Neutrophil (primary cell): ENCODE measurements around the gene NPFF.

Experiments
- H3K27ac ChIP-seq: fragments of 200-600 bp; sonication (generic); 2 replicates; pipeline ENCODE4 v1.5.1; 2016; ENCODE audit warnings: mild to moderate bottlenecking, moderate library complexity
- H3K27me3 ChIP-seq: fragments of 200-600 bp; sonication (generic); 2 replicates; pipeline ENCODE4 v1.6.0; 2016; ENCODE audit warnings: mild to moderate bottlenecking
- H3K36me3 ChIP-seq: fragments of 200-600 bp; sonication (generic); 2 replicates; pipeline ENCODE4 v1.5.1; 2017
- H3K4me1 ChIP-seq, 2 experiments: fragments of 200-600 bp in 1 of 2; sonication (generic) in 1 of 2; 1 replicate in 1 of 2; 2 replicates in 1 of 2; pipeline versions ENCODE4 v1.5.1 to v1.6.1; 2013 to 2016; ENCODE audit warnings: low read depth in 1 of 2, low read length in 1 of 2, mild to moderate bottlenecking in 1 of 2, moderate library complexity in 1 of 2; ENCODE audit not compliant: control insufficient read depth in 1 of 2, insufficient read depth in 1 of 2
- H3K4me3 ChIP-seq, 2 experiments: fragments of 200-600 bp in 1 of 2; sonication (generic) in 1 of 2; 1 replicate in 1 of 2; 2 replicates in 1 of 2; pipeline ENCODE4 v1.5.1; 2013 to 2016; ENCODE audit warnings: low read depth in 1 of 2, low read length in 1 of 2, mild to moderate bottlenecking in 1 of 2, moderate library complexity in 1 of 2
- H3K9me3 ChIP-seq: fragments of 200-600 bp; sonication (generic); 2 replicates; pipeline ENCODE4 v1.5.1; 2016
- TF ChIP-seq, protein P1 (sequence below): fragments of 200-600 bp; sonication (generic); IDR thresholded peaks from 2 replicates; pipeline ENCODE4 v1.5.1; 2016; ENCODE audit warnings: antibody characterized with exemption

The NPFF gene

DNA sequence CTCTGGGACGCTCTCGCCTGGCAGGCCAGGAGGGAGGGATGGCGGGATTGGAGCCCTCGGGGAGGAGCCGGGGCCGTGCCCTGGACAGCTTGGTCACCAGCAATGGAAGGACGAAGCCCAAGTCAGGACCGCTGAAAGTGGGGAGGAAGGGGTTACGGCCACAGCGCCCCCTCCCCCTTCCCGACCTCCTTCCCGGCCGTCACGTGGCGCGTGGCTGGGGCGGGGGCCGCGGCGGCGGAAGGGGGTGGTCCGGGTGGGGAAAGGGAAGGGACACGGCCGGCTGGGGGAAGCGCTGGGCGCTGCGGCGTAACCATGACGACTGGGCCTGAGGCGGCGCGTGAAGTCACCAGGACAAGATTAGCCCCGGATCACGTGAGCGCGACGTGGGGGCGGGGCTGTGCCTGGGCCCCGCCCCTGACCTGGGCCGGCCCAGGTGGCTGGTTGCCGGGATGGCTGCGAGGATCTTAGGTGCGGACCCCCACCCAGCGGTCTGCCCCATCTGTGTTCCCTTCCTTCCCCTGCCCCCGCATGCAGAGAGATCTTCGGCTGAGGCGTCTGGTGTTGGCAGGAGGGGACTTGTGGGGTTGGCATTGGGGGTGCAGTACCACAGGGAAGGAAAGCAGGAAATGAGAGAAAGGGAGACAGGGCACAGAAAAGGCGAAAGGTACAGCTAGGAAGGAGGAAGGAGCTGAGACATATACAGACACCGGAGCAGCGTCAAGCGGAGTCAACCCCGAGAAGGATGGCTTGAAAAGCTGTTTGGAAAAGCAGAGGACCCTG lies 14.3 kb downstream of the NPFF start:
- peak overlapping the region; percentile 80 for H3K27ac ChIP-seq
- H3K4me3 ChIP-seq: peak overlapping the region; percentile 63 to 82
- H3K27me3 ChIP-seq: no peaks in the 10 kb centered on the region
- H3K36me3 ChIP-seq: no peaks in the 10 kb centered on the region
- TF ChIP-seq, protein P1, sequence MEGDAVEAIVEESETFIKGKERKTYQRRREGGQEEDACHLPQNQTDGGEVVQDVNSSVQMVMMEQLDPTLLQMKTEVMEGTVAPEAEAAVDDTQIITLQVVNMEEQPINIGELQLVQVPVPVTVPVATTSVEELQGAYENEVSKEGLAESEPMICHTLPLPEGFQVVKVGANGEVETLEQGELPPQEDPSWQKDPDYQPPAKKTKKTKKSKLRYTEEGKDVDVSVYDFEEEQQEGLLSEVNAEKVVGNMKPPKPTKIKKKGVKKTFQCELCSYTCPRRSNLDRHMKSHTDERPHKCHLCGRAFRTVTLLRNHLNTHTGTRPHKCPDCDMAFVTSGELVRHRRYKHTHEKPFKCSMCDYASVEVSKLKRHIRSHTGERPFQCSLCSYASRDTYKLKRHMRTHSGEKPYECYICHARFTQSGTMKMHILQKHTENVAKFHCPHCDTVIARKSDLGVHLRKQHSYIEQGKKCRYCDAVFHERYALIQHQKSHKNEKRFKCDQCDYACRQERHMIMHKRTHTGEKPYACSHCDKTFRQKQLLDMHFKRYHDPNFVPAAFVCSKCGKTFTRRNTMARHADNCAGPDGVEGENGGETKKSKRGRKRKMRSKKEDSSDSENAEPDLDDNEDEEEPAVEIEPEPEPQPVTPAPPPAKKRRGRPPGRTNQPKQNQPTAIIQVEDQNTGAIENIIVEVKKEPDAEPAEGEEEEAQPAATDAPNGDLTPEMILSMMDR: peak; percentile 41
- peaks cover 16 to 19% of the 10 kb centered on the region in 2 experiments for H3K4me1 ChIP-seq
- H3K9me3 ChIP-seq: no peaks in the 10 kb centered on the region

DNA sequence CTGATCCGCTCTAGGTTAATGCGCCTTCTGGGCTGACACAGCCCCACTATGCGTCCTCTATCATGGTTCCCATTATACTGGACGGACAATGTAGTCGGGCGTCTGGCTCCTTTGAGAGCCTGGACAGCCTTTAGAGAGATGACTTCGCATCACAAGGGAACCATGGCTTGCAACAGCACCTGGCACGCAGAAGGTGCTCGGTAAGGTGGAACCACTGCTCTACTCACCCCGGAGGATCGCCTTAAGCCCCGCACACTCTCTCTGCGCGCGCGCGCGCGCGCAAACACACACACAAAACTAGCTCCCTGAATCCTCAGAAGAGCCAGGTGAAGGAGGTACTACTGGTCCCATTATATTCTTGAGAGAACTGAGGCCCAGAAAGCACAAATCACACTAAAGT lies 15.1 kb downstream of the NPFF start:
- TF ChIP-seq, protein P1: no peak
- peaks cover 5% of the 10 kb centered on the region for H3K36me3 ChIP-seq
- peak overlapping the region; percentile 80 for H3K27ac ChIP-seq
- peak overlapping the region; percentile 63 to 82 for H3K4me3 ChIP-seq
- no peaks in the 10 kb centered on the region for H3K27me3 ChIP-seq
- no peaks in the 10 kb centered on the region for H3K9me3 ChIP-seq
- peaks cover 16 to 19% of the 10 kb centered on the region in 2 experiments for H3K4me1 ChIP-seq

DNA sequence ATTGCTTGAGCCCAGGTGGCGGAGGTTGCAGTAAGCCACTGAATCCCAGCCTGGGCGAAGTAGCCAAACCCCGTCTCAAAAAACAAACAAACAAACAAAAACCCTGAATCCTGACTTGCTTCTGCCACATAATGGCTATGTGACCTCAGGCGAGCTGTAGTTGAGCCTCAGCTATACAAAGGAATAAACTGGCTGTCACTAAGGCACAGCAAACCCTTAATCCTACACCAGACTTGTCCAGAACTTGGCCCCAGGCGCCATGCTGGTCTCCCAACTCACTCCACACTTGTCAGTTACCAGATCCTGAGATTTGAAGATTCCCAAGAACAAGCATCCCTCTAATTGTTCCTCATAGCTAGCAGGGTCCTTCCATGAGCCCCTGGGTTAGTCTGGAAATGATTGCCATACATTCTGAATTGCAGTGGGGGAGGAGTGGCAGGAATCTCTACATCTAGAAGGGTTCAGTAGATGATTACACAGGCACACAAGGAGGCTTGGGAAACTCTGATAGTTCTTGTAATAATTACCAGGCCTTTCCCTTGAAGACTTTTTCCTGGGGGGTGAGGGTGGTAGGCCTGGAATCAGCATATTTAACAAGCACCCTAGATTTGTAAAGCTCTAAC lies 17.9 kb downstream of the NPFF start:
- peaks cover 16 to 19% of the 10 kb centered on the region in 2 experiments for H3K4me1 ChIP-seq
- H3K9me3 ChIP-seq: no peaks in the 10 kb centered on the region
- H3K4me3 ChIP-seq: no peak overlapping the region
- H3K27me3 ChIP-seq: no peaks in the 10 kb centered on the region
- TF ChIP-seq, protein P1: no peak
- H3K36me3 ChIP-seq: peaks cover 32% of the 10 kb centered on the region
- H3K27ac ChIP-seq: no peak overlapping the region

DNA sequence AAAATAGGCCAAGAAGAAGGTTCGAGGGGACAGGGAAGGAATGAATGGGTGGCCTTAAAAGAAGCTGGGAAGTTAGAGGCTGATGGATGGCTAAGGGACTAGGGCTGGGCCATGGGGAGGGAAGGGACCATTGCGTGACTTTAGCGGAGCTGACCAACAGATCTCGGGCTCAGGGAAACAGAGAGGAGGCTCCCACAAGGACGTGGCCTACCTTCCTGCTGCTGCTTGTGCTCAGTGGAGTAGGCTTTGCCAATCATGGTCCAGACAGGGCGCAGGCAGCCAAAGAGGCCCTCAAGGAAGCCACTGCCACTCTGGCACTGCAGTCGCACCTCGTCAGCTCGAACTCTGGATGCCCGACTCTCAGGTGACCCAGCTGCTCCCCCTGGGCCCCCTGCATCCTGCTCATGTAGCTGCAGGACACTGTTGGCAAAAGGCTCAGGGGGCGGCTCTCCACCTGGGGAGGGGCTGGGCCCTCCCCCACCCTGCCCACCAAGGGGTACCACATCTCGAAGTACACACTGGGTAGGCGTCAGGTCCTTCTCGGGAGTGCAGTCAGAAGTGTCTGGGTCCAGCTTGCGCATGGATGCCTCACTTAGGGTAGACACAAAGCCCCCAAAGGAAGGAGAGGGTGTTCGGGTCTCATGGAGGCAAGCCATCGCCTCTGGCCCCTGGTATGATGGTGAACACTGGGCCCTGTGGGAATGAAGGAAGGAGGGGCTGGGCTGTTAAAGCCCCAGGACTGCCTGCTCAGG lies 20.4 kb downstream of the NPFF start:
- Histone ChIP-seq H3K9me3 (no peaks in the 10 kb centered on the region), H3K36me3 (peaks cover 56% of the 10 kb centered on the region), H3K27me3 (no peaks in the 10 kb centered on the region), H3K27ac (no peak overlapping the region), H3K4me1 (no peaks in the 10 kb centered on the region), H3K4me3 (no peak overlapping the region)
- TF ChIP-seq, protein P1: no peak

DNA sequence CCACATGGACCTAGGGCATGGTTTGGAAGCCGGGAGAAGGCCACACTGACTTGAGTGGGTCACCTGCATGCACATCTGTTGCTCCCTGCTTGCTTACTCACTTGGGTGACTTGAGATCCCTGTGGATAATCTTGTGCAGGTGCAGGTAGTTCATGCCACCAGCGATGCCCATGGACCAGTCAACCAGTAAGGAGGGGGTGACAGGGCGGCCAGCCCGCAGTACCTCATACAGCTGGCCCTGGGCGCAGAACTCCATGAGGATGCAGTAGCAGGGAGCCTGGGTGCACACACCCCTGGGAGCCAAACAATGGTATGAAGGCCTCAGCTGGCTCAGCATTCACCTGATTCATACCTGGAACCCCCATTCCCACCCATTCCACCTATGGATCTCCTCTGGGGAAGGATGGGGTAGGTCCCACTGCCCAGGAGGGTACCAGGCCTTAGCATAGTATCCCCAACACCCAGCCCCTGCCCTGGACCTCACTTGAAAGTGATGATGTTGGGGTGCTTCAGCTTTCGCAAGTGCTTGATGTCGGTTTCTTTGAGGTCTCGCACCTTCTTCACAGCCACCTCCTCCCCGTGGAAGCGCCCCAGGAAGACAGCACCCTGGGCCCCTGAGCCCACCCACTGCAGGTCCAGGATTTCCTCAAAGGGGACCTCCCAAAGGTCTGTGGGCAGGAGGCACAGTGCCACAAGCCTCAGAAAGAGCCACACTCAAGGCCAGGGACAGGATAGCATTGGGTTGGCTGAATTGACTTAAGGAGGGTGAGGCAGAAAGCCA lies 21.1 kb downstream of the NPFF start:
- Histone ChIP-seq H3K4me1 (no peaks in the 10 kb centered on the region), H3K27ac (no peak overlapping the region), H3K9me3 (no peaks in the 10 kb centered on the region), H3K36me3 (peaks cover 64% of the 10 kb centered on the region), H3K27me3 (no peaks in the 10 kb centered on the region), H3K4me3 (no peak overlapping the region)
- TF ChIP-seq, protein P1: no peak
